Activated naive CD4-positive, alpha-beta T cell treated with anti-CD3 and anti-CD28 coated beads, Interleukin-2, amount 50 U/mL, for 24 hours (primary cell): ENCODE data around the gene NEK9.
A peak's percentile ranks its signal among the peaks of the same experiment; 100 is the strongest.

Experiments
- H3K27ac Mint-ChIP-seq: one replicate; pipeline ENCODE4 v1.8.0; 2021; ENCODE audit warnings: mild to moderate bottlenecking, mixed read lengths
- H3K27me3 Mint-ChIP-seq: one replicate; pipeline ENCODE4 v1.8.0; 2021; ENCODE audit warnings: mixed read lengths
- H3K36me3 Mint-ChIP-seq: one replicate; pipeline ENCODE4 v1.8.0; 2021; ENCODE audit warnings: mixed read lengths
- H3K4me1 Mint-ChIP-seq: one replicate; pipeline ENCODE4 v1.8.0; 2021; ENCODE audit warnings: mixed read lengths
- H3K4me3 Mint-ChIP-seq: one replicate; pipeline ENCODE4 v1.8.0; 2021; ENCODE audit warnings: mild to moderate bottlenecking, mixed read lengths
- H3K9me3 Mint-ChIP-seq: one replicate; pipeline ENCODE4 v1.8.0; 2021; ENCODE audit warnings: mixed read lengths

NEK9 gene

DNA sequence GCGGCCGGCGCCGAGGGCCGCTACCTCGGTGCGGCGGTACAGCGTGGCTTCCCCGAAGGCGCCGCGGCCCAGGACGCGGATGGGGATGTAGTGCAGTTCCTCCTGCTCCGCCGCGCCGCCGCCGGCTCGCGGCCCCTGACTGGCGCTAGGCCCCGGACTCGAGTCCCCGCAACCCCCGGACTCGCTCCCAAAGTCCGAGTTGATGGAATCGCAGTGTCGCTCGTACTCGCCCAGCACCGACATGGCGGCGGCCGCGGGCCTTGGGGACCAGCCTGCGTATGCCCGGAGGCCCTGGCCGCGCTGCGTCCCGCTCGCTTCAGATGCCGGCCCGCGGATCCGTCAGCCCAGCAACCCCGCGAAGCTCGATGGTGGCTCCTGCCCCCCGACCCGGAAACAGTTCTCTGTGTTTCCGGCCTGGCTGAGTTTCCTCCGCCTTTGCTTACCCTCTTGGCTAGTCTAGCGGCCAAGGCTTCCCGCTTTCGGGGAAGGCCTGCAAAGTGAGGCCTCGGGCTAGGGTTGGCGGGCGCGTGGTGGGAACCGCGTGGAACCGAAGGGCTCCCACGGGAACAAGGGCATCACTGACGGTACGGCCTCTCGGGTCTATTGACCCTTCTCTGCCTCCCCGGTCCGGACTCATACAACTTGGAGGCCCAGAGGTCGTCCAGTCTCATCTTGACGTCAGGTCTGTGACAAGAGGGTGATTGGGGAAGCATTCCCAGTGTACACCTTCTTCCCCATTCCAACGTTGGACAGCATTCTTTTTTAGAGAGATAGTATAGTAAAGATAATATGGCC lies at the start of gene NEK9:
Gene NEK9 (minus strand): TSS at position 370 of the 795 bp plus-strand sequence. CDS start 127 bp downstream, at position 243.
- no peaks in the 10 kb centered on the region for H3K27me3 Mint-ChIP-seq
- peaks cover 9% of the 10 kb centered on the region for H3K36me3 Mint-ChIP-seq

GRCh38 chr14:75176142-75176820 lies 49.4 kb upstream of the NEK9 start, which contains the start of gene TMED10:
TSS of gene TMED10 (minus strand) at chr14:75176612. CDS start at chr14:75176579, 33 bp downstream.
- Mint-ChIP-seq H3K9me3 (no peaks in the 10 kb centered on the region), H3K4me1 (peaks cover 47% of the 10 kb centered on the region), H3K4me3 (peak within 1 kb of the TSS; percentile 95), H3K27me3 (no peaks in the 10 kb centered on the region), H3K27ac (peak within 1 kb of the TSS; percentile 99), H3K36me3 (peaks cover 2% of the 10 kb centered on the region)

More for the DNA sequence above, at the start of gene NEK9:
- H3K4me3 Mint-ChIP-seq = peak within 1 kb of the TSS; percentile 100
- H3K4me1 Mint-ChIP-seq = peaks cover 46% of the 10 kb centered on the region
- H3K27ac Mint-ChIP-seq = peak within 1 kb of the TSS; percentile 99
- H3K9me3 Mint-ChIP-seq = no peaks in the 10 kb centered on the region

DNA sequence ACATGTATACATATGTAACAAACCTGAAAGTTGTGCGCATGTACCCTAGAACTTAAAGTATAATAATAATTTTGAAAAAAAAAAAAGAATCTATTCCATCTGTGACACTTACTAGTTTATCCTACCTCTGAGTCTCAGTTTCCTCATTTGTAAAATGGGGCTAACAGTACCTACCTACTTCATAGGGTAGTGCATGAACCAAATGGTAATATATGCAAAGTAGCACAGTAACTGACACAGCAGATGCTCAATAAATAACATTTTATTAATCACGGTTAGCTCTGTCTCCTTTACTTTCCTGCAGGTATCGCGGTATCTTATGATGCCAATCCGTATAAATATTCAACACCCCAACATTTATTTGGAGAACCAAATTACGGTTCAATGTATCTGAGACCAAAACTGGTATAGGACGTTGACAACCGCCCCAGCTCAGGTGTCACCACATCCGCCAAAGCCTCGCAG lies 48.9 kb upstream of the NEK9 start:
- H3K4me1 Mint-ChIP-seq = peaks cover 52% of the 10 kb centered on the region
- H3K27ac Mint-ChIP-seq = peak overlapping the region; percentile 99
- no peaks in the 10 kb centered on the region for H3K27me3 Mint-ChIP-seq
- H3K9me3 Mint-ChIP-seq = no peaks in the 10 kb centered on the region
- peaks cover 2% of the 10 kb centered on the region for H3K36me3 Mint-ChIP-seq
- H3K4me3 Mint-ChIP-seq = peak overlapping the region; percentile 95

DNA sequence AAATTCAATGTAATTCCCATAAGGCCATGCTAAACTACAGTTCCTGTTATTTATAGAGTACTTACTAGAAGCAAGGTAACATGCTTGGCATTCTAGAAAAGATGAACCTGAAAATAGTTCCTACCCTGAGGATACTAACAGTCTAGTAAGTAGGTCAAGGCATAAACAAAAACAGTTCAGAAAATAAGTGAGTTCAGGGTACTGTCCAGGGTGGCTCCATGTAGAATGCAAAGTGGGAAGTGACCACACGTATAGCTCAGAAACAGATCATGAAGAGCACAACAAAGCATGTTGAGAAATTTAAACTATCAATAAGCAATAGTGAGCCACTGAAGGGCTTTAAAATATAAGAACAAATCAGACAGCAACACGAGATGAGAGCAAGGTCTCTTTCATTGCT lies 47.2 kb upstream of the NEK9 start:
- Mint-ChIP-seq H3K27ac (peak overlapping the region; percentile 94), H3K4me3 (peak overlapping the region; percentile 90)

DNA sequence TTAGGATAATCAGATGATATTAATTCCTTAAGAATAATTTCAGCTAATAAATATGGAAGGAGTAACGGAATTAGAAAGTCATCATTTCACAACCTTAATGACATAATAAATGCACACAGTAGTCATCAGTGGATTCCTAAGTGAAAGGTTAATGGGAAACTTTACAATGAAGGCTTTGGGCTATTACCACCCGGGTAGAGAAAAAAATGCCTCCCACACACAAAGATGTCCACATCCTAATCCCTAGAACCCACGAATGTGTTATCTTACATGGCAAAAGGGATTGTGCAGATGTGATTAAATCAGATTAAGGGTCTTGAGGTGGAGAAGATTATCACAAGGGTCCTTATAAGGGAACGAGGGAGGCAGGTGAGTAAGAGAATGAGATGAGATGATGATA lies 43.9 kb upstream of the NEK9 start:
- Mint-ChIP-seq H3K27ac (no peak overlapping the region), H3K36me3 (peaks cover 2% of the 10 kb centered on the region), H3K27me3 (no peaks in the 10 kb centered on the region), H3K9me3 (no peaks in the 10 kb centered on the region), H3K4me1 (peaks cover 86% of the 10 kb centered on the region), H3K4me3 (no peak overlapping the region)

More for the DNA sequence above, 47.2 kb upstream of the NEK9 start:
- H3K36me3 Mint-ChIP-seq = peaks cover 2% of the 10 kb centered on the region
- H3K4me1 Mint-ChIP-seq = peaks cover 65% of the 10 kb centered on the region
- no peaks in the 10 kb centered on the region for H3K27me3 Mint-ChIP-seq
- no peaks in the 10 kb centered on the region for H3K9me3 Mint-ChIP-seq

DNA sequence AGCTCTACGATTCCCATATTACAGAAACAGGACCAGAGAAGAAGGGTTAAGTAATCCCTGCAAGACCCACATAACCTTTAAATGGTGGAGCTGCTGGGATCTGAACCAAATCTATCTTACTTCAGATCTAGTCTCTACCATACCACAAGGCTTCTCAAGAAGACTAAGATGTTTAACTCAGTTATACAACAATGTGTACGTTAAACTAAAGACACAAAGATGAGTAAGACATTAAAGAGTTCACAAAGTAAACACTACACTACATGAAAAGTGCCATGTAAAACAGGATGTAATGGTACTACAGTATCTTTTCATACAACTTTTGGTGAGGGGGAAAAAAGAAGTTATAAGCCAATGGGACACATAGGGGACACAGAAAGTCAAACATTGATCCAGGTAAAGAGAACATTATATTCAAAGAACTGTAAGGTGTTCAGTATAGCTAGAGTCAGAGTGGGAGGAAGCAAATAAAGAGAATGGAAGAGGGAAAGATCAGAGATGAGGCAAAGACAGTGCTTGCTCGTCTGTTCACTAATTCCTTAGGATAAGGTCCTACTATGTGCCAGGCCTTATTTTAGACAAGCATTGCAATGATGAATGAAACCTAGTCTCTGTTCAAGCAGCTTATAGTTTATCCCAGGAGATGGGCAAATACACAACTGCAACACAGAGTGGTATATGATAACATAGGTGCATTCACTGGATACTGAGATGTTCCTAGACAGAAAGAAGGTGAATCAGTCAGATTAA lies 41.9 kb upstream of the NEK9 start:
- H3K4me1 Mint-ChIP-seq = peaks cover 80% of the 10 kb centered on the region
- no peak overlapping the region for H3K4me3 Mint-ChIP-seq
- H3K27ac Mint-ChIP-seq = no peak overlapping the region

DNA sequence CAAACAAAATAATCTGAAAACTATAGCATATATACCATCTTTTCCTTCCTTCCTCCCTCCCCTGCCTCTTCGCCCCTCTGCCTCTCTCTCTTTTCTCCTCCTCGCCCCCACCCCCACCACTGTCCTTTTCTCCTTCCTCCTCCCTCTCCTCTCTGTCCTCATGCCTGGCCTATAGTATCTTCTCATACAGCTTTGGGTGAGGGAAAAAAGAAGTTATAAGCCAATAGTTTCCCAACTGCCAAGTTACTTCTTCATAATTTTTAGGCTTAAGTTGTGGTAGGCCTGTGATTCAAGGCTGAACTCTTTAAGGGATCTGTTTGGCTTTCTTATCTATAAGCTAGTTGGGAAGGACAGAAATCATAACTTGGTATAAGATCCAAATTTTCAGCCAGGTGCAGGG lies 40.5 kb upstream of the NEK9 start:
- H3K9me3 Mint-ChIP-seq = no peaks in the 10 kb centered on the region
- peaks cover 71% of the 10 kb centered on the region for H3K4me1 Mint-ChIP-seq
- H3K27me3 Mint-ChIP-seq = no peaks in the 10 kb centered on the region
- no peak overlapping the region for H3K27ac Mint-ChIP-seq
- peaks cover 2% of the 10 kb centered on the region for H3K36me3 Mint-ChIP-seq
- no peak overlapping the region for H3K4me3 Mint-ChIP-seq

More for the DNA sequence above, 41.9 kb upstream of the NEK9 start:
- H3K9me3 Mint-ChIP-seq = no peaks in the 10 kb centered on the region
- no peaks in the 10 kb centered on the region for H3K36me3 Mint-ChIP-seq
- H3K27me3 Mint-ChIP-seq = no peaks in the 10 kb centered on the region

DNA sequence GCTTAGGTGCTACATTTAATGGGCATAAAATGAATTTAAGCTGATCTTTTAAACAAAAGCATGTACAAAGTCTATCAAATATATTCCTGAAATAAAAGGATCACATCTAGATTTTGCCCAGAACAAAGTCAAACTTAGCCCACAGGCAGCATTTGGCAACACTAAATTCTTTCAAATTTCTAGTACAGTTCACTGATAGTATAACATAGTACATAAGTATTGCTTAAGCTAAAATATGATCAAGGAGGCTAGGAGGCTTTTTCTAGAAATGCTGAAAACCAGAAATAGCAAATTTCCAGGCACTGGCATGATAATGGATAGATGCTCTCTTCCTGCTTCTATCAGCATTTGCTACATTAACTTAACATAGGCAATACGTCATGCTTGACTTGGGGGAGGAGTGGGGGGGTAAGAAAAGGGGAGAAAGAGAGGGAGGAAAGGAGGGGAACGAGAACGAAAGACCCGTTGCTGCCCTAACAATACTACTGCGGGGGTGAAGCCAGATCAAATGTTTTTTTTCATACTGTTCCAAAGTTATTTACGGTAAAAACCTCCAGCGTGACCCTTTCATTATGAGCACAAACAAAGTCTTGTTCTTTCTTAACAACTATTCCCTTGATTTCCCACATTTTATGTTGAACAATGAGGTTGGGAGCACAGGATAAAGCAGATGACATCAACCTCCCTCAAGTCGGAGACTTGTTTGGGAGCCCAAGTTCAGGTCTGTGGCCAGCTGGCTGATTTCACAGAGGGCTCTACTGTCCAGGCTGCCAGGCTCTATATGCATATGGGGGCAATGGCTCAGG lies 38.9 kb upstream of the NEK9 start:
- no peak overlapping the region for H3K27ac Mint-ChIP-seq

DNA sequence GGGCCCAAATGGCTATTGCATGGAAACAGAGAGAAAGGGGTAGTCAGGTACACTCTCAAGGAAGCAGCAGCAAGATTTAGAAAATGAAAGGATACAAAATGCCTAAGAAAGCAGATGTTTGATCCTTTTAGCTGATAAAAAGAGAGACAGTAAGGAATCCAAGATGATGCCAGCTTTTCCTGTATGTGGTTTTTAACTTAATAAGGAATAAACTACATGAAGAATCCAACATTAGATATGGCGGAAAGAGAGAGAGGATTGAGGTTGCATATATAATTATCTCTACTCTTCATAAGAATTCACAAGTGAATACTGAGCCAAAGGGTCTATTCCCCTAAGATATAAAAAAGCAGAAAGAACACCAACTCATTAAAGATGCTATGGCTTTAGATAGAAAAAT lies 38.0 kb upstream of the NEK9 start:
- H3K9me3 Mint-ChIP-seq = no peaks in the 10 kb centered on the region
- peaks cover 2% of the 10 kb centered on the region for H3K36me3 Mint-ChIP-seq
- H3K27me3 Mint-ChIP-seq = no peaks in the 10 kb centered on the region
- no peak overlapping the region for H3K27ac Mint-ChIP-seq
- H3K4me3 Mint-ChIP-seq = no peak overlapping the region
- H3K4me1 Mint-ChIP-seq = peaks cover 75% of the 10 kb centered on the region

More for the DNA sequence above, 38.9 kb upstream of the NEK9 start:
- Mint-ChIP-seq H3K9me3 (no peaks in the 10 kb centered on the region), H3K36me3 (peaks cover 2% of the 10 kb centered on the region), H3K4me3 (no peak overlapping the region), H3K27me3 (no peaks in the 10 kb centered on the region), H3K4me1 (peaks cover 73% of the 10 kb centered on the region)

DNA sequence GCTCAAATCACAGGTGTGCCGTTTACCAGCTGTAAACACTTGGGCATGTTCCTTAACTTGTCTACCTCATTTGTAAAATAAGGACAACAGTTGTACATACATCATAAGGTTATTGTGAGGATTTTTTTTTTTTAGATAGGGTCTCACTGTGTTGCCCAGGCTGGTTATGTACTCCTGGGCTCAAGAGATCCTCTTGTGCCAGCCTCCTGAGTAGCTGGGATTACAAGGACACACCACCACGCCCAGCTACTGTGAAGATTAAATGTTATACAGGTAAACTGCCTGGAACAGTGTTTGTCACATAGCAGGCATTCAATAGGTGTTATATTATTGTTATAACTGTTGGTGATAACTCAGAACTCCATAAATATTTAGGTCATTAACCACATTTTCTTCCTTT lies 36.8 kb upstream of the NEK9 start:
- H3K9me3 Mint-ChIP-seq = no peaks in the 10 kb centered on the region
- no peak overlapping the region for H3K27ac Mint-ChIP-seq
- peaks cover 77% of the 10 kb centered on the region for H3K4me1 Mint-ChIP-seq
- no peak overlapping the region for H3K4me3 Mint-ChIP-seq
- H3K36me3 Mint-ChIP-seq = peaks cover 2% of the 10 kb centered on the region
- no peaks in the 10 kb centered on the region for H3K27me3 Mint-ChIP-seq

GRCh38 chr14:75162631-75163030 lies 35.8 kb upstream of the NEK9 start:
- Mint-ChIP-seq H3K36me3 (peaks cover 2% of the 10 kb centered on the region), H3K4me3 (peak overlapping the region; percentile 26), H3K27ac (no peak overlapping the region), H3K9me3 (no peaks in the 10 kb centered on the region), H3K4me1 (peaks cover 67% of the 10 kb centered on the region), H3K27me3 (no peaks in the 10 kb centered on the region)

GRCh38 chr14:75158843-75159614 lies 32.2 kb upstream of the NEK9 start:
- Mint-ChIP-seq H3K36me3 (peaks cover 2% of the 10 kb centered on the region), H3K27ac (peak overlapping the region; percentile 84)

DNA sequence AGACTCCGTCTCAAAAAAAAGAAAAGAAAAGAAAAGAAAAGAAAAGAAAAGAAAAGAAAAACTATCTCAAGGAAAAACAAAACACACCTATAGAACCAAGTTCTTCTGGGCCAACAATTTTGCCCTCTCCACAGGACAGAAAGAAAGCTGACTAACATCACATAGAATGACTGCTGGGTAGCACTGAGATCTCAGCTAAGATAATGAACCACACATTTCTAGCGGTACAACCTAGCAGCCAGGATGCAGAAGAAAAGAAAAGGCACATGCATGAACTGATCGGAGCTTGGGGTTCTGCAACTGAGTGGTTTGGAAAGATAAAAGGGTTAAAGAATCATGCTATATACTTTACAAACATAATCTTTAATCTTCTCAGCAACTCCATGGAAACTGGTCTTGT lies 30.1 kb upstream of the NEK9 start:
- peaks cover 69% of the 10 kb centered on the region for H3K4me1 Mint-ChIP-seq
- peak overlapping the region; percentile 65 for H3K27ac Mint-ChIP-seq
- H3K9me3 Mint-ChIP-seq = no peaks in the 10 kb centered on the region
- no peaks in the 10 kb centered on the region for H3K27me3 Mint-ChIP-seq
- H3K36me3 Mint-ChIP-seq = no peaks in the 10 kb centered on the region
- H3K4me3 Mint-ChIP-seq = peak overlapping the region; percentile 15

More at GRCh38 chr14:75158843-75159614, 32.2 kb upstream of the NEK9 start:
- Mint-ChIP-seq H3K27me3 (no peaks in the 10 kb centered on the region), H3K9me3 (no peaks in the 10 kb centered on the region), H3K4me1 (peaks cover 67% of the 10 kb centered on the region), H3K4me3 (no peak overlapping the region)

- Mint-ChIP-seq H3K36me3 (peaks cover 4% of the 10 kb centered on the region), H3K4me1 (peaks cover 68% of the 10 kb centered on the region), H3K4me3 (no peak overlapping the region), H3K27me3 (no peaks in the 10 kb centered on the region), H3K9me3 (no peaks in the 10 kb centered on the region), H3K27ac (no peak overlapping the region)
These were observed 29.3 kb upstream of the NEK9 start for GRCh38 chr14:75156111-75156510.
